NCI-H187 (cell line): ENCODE measurements around the gene SHISAL2A.

Source experiments
- DNase-seq, 2 experiments: peaks; one replicate each; lab custom pipeline; 2025; lab: John Stamatoyannopoulos, UW

The SHISAL2A gene

DNA sequence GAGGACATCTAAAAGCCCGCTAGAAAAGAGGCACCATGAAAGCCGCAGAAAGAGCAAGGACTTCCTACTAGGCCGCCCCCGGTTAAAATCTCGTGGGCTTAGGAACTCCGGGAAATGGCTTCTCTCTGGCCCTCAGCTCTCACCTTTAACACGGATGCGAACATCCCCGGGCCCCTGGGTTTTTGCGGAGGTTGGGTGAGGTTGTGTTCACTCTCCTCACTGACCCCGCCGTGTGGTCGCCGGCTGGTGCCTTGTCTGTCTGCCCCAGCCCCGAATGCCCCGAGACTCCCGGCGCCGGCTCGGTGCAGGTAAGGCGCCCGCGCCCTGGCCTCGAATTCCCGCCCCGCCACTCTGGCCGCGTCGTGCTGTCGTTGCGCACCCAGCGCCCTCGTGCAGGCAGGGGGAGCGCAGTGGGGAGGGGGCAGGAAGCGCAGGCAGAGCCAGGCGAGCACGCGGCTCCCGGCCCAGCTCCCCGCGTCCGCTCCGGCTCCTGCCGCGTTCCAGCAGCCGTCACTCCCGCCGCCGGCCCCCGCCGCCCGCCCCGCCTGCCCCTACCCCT lies at the start of gene SHISAL2A:
SHISAL2A (plus strand) TSS at position 437 of the 559 bp plus-strand sequence. CDS start 326 bp downstream, outside the sequence.
- DNase-seq = no peak

DNA sequence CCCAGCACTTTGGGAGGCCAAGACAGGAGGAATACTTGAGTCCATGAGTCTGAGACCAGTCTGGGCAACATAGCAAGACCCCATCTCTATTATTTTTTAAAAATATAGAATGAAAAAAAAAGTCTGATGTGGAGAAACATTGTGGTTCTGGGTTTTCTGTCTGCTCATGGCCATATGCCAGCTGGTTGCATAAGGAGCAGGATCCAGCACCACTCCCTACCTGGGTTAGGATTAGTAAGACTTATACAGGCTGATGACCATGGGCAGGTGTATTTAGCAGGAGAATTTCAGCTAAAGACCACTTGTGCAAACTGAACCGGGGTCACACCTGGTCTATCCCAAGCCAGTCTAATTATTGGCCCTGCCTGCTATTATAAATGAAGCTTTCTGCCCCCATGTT lies 47.5 kb upstream of the SHISAL2A start:
- DNase-seq = no peak

DNA sequence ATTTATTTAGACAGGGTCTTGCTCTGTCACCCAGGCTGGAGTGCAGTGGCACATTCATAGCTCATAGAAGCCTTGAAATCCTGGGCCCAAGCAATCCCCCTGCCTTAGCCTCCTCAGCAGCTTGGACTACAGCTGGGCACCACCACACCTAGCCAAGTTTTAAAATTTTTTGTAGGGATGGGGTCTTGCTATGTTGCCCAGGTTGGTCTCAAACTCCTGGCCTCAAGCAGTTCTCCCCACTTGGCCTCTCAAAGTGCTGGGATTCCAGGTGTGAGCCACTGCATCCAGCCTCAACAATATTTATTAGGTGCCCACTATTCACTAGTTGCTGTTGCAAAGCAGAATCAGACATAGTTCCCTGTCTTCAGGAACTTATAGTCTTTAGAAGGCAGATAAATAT lies 44.9 kb upstream of the SHISAL2A start:
- no peak for DNase-seq

- DNase-seq = no peak
These were observed 44.4 kb upstream of the SHISAL2A start for GRCh38 chr1:52588535-52588934.

GRCh38 chr1:52590266-52590665 lies 42.7 kb upstream of the SHISAL2A start:
- no peak for DNase-seq

GRCh38 chr1:52592637-52593323 lies 40.2 kb upstream of the SHISAL2A start:
- DNase-seq = no peak

- no peak for DNase-seq
These were observed 39.5 kb upstream of the SHISAL2A start for GRCh38 chr1:52593495-52593894.

GRCh38 chr1:52595061-52595460 lies 37.9 kb upstream of the SHISAL2A start:
- no peak for DNase-seq

- no peak for DNase-seq
These were observed 35.1 kb upstream of the SHISAL2A start for GRCh38 chr1:52597912-52598311.

DNA sequence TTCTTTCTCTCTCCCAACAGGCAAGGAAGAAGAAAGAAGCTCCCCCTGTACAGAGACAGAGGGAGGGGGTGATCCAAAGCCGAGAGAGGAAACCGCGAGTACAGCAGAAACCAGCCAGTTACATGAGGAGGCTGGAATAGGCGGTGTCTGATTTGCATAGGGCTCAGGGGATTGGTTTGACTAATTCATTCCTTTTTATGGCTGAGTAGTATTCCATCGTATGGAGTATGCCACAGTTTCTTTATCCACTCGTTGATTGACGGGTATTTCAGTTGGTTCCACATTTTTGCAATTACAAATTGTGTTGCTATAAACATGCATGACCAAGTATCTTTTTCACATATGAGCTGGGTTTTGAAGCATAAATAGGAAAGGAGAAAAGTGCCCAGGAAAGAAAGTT lies 34.2 kb upstream of the SHISAL2A start:
- DNase-seq = no peak

GRCh38 chr1:52599236-52599635 lies 33.7 kb upstream of the SHISAL2A start:
- no peak for DNase-seq

- no peak for DNase-seq
These were observed 32.3 kb upstream of the SHISAL2A start for GRCh38 chr1:52600533-52601179.

GRCh38 chr1:52601519-52601918 lies 31.4 kb upstream of the SHISAL2A start:
- no peak for DNase-seq

DNA sequence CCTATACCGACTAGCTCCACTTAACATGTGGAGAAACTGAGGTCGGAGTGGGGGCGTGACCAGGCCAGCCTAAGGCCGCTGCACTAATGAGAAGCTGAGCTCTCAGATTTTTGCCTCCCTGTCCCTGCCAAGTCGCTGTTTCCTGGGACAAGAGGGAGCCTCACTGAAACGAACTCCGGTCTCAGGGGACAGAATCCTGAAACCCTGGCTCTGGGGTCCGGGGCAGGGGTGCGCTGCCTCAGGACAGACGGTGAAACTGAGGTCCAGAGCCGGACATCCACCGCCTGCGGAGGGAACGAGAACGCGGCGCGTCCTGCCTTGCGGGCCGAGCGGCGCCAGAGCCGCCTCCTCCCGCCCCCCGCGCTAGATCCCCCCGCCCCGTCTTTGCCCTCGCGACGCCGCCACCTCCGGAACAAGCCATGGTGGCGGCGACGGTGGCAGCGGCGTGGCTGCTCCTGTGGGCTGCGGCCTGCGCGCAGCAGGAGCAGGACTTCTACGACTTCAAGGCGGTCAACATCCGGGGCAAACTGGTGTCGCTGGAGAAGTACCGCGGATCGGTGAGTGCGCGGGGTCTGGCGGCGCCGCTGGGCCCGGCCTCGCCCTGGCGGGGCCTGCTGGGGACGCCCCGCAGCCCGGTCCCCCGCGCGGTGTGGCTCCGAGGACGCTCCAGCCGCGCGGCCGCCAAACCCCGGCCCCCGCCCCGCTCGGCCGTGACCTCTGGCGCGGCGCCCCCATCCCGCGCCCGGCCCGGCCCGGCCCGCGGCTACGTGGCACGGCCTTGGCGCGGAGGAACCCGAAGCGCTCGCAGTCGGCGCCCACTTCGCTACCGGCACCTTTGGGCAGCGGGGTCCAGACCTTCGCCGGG lies 30.7 kb upstream of the SHISAL2A start, which contains the start of gene GPX7:
GPX7 (plus strand) TSS at position 381 of the 865 bp plus-strand sequence; CDS start at position 420, 39 bp downstream.
- DNase-seq = no peak

- DNase-seq = no peak
These were observed 29.9 kb upstream of the SHISAL2A start for GRCh38 chr1:52602856-52603600.

DNA sequence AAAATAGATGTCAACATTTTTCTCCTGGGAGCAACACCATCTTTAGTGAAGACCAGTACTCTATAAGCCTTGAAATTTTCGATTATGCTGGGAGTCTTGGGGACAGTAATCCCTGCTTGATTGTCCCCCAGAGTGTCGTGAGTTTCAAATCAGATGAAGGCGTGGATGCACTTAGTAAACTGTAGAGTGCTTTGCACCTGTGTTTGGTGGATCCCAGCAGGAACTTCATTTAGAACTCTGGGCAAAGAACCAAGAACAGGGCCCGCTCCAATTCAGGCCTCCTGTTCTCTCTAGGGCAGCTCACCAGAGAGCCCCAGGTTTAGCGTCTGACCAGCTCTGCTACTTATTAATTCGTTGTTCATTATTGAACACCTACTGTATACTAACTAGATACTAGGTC lies 29.3 kb upstream of the SHISAL2A start:
- DNase-seq = no peak

DNA sequence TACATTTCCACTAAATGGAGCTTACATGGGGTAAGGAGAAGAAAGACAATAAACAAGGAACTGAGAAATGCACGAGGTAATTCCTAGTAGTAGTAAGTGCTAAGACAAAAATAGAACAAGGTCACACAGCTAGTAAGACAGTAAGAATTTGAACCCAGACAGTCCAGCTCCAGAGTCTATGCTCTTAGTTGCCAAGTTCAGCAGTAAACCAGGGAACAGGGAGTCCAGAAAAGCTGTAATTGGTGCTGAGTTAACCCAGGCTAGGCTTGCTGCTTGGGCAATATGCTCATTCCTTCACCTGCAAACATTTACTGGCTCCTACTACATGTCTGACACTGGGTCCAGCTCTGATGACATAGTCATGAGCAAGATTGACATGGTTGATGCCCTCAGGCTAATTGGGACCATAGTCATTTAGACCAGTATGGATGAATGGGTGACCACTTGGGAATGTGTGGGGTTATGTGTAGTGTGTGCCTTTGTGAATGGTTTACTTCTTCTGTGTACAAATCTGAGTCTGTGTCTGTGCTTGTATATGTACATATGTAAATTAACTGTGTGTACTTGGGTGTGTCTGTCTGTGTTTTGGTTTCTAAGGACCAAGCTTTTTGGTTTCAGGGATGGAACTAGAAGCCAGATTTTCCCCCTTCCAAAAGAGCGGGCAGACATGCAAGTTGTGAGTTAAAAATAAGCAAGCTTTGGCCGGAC lies 28.8 kb upstream of the SHISAL2A start:
- DNase-seq = no peak

- no peak for DNase-seq
These were observed 19.2 kb upstream of the SHISAL2A start for GRCh38 chr1:52613636-52614373.

DNA sequence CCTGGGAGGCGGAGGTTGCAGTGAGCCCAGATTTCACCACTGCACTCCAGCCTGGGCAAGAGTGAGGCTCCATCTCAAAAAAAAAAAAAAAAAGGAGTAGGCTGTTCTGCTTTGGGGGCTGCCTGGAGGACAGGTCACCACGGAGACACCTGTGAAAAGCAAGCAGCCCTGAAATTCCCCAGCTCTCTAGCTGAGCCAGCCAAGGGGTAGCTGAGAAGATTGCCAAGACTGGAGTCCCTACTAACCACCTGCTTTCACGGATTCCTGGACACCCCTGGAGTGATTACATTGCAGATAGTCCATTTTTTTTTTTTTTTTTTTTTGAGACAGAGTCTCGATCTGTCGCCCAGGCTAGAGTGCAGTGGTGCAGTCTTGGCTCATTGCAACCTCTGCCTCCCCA lies 18.3 kb upstream of the SHISAL2A start:
- no peak for DNase-seq

DNA sequence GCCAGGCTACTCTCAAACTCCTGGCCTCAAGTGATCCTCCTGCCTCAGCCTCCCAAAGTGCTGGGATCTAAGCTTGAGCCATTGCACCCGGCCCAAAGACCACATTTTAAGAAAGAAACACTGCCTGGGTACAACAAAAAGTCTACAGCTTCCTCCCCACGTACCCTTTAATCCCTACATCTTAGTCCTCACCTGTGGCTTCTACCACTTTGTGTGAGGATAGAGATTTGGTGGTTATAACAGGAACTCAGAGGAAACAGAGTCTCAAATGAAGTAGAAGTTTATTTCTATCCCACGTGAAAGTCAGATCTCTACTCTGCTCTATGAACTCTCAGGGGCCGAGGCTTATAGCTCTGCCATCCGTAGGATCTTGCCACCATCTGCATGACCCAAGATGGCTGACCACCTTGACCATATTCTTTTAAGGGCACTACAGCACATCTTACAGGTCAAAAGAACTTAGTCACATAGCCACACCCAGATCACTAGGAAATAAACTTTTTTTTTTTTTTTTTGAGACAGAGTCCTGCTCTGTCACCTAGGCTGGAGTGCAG lies 17.4 kb upstream of the SHISAL2A start:
- no peak for DNase-seq
